Keratinocyte (primary cell): ENCODE results near the gene DSE.

ENCODE experiments used
- EZH2 ChIP-seq: IDR thresholded peaks from one replicate; pipeline ENCODE4 v1.6.1; 2012; ENCODE audit warnings: inconsistent platforms, mild to moderate bottlenecking, low read length, moderate library complexity
- TF ChIP-seq, protein P1 (sequence below), 3 experiments: IDR thresholded peaks in 1 of 3; conservative IDR thresholded peaks in 1 of 3; optimal IDR thresholded peaks in 1 of 3; 2 replicates in 2 of 3; 3 replicates in 1 of 3; pipeline versions ENCODE3 to v1.5.1; 2011; ENCODE audit warnings: low read length in 3 of 3, mild to moderate bottlenecking in 3 of 3, moderate library complexity in 2 of 3, control low read depth in 1 of 3, inconsistent platforms in 1 of 3; ENCODE audit not compliant: insufficient read depth in 2 of 3; ENCODE audit errors: extremely low read depth in 1 of 3

DNA sequence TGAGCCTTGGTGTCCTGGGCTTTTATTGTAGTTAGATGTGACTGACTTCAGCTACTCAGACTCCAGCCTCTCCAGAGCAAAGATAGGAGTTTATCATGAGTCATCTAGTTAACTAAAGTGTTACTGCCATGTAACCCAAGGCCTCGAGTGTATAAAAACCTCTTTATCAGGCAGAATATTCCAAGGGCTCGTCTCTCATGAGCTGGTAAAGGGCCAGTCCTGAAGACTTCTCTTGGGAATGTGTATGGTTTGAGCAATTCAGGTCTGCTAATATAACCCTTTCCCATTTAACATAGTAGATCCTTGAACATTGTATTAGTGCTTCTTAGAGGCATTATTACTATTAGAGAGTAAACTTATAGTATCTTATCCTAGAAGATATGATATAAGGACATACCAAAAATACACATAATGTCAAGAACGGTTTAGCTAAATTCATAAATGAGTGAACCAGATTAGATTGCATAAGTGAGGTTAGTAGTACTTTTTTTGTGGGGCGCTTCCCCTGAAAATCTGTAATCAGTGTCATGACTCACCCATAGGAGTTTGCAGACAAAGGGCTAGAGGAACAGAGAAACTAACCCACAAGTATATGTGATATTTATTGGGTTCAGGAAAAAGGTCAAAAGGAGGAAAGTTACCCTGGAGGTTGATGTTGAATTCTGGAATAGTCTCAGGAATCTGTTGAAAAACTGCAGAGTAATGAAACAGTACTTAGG is 16.0 kb downstream of the DSE start:
- TF ChIP-seq, protein P1, sequence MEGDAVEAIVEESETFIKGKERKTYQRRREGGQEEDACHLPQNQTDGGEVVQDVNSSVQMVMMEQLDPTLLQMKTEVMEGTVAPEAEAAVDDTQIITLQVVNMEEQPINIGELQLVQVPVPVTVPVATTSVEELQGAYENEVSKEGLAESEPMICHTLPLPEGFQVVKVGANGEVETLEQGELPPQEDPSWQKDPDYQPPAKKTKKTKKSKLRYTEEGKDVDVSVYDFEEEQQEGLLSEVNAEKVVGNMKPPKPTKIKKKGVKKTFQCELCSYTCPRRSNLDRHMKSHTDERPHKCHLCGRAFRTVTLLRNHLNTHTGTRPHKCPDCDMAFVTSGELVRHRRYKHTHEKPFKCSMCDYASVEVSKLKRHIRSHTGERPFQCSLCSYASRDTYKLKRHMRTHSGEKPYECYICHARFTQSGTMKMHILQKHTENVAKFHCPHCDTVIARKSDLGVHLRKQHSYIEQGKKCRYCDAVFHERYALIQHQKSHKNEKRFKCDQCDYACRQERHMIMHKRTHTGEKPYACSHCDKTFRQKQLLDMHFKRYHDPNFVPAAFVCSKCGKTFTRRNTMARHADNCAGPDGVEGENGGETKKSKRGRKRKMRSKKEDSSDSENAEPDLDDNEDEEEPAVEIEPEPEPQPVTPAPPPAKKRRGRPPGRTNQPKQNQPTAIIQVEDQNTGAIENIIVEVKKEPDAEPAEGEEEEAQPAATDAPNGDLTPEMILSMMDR (optimal IDR thresholded peaks at IDR 0.05 in 1 of 3, IDR thresholded peaks at IDR 0.05 in 1 of 3, conservative IDR thresholded peaks at IDR 0.05 in 1 of 3; ENCODE audit: extremely low read depth in 1 of 3, insufficient read depth in 2 of 3, low read length in 3 of 3): no peak
- no peak for TF ChIP-seq EZH2
